ENCODE data around the gene XAGE5. TPM values are rescaled to one million over a fixed set of nuclear protein-coding genes. Genes with fewer than 3 reads are reported as not detected.
"Not testable (repeated sequence)": the region's sequence is repeated elsewhere in the genome, so short reads cannot be mapped to it uniquely, and the experiment has no call there.

The XAGE5 gene
- total RNA-seq, 6 experiments from 2014 or later: not detected

DNA sequence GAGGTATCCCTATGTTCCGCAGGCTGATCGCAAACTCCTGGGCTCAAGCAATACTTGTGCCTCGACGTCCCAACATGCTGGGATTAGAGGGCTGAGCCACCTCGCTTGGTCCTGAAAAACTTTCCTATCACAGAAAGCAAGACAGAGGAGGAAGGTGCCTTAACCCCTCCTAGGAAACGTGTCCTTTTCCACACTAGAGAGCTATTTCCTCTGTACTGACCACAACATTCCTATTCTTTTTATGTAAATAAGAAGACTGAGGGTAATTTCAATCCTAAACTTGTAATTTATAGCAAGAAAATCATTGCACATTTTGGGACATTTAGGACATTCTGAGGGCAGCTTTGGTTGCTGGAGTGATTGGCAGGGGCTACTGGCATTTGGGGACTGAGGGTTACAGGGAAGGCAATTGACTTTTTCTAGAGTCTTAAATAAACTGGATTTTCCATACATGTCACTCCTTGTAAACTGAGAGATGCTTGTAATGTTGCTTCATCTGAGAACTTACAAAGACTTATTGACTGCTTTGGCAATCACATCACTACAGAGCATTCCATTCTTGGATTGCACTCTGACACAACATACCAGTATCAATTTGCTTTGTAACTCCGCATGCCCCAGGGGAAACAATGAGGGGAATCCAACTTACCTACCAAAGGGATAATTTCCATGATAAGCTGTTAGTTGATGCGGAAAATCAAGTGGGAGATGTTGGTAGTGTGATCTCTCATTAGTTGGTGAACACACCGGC lies 41.2 kb downstream of the XAGE5 start:
- no peaks in the 10 kb centered on the region for H3K4me1 ChIP-seq
- H3K36me3 ChIP-seq: no peaks in the 10 kb centered on the region
- H3K9me3 ChIP-seq: no peaks in the 10 kb centered on the region
- TF ChIP-seq, protein P1, sequence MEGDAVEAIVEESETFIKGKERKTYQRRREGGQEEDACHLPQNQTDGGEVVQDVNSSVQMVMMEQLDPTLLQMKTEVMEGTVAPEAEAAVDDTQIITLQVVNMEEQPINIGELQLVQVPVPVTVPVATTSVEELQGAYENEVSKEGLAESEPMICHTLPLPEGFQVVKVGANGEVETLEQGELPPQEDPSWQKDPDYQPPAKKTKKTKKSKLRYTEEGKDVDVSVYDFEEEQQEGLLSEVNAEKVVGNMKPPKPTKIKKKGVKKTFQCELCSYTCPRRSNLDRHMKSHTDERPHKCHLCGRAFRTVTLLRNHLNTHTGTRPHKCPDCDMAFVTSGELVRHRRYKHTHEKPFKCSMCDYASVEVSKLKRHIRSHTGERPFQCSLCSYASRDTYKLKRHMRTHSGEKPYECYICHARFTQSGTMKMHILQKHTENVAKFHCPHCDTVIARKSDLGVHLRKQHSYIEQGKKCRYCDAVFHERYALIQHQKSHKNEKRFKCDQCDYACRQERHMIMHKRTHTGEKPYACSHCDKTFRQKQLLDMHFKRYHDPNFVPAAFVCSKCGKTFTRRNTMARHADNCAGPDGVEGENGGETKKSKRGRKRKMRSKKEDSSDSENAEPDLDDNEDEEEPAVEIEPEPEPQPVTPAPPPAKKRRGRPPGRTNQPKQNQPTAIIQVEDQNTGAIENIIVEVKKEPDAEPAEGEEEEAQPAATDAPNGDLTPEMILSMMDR (IDR thresholded peaks at IDR 0.05): no peak
- no peak for TF ChIP-seq POLR2A (IDR thresholded peaks at IDR 0.05)
- 69% methylated on average over 7 of the region's 9 CpGs for WGBS (ENCODE audit: insufficient coverage, low coverage, low lambda C conversion rate, missing lambda C conversion rate)
- no peaks in the 10 kb centered on the region for H3K27me3 ChIP-seq
- H3K4me3 ChIP-seq: no peak overlapping the region
- H3K27ac ChIP-seq: no peak overlapping the region
- DNase-seq (no peak), ATAC-seq (no peak)
- intact Hi-C loops (cut with DNase I): no loop called here

DNA sequence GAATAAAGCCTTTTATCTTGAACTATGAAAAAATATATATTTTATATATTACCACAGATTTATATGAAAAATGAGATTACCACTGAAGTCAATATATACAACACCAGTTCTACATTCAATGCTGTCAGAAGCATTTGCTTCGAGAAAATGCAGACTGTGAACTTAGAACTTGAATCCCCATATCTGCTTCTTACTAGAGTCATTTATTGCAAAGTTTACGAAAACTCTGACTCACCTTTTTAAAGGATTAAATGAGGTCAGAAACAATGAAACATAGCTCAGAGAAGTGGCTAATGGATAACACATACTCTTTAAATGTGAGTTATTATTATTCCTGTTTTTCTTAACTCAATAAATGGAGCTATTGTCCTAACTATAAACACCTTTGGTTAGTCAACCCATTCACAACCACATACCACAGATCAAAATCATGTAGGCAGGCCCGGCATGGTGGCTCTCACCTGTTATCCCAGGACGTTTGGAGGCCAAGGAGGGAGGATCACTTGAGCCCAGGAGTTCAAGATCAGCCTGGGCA lies 46.0 kb downstream of the XAGE5 start:
- ATAC-seq; DNase-seq; H3K4me1 ChIP-seq; H3K27me3 ChIP-seq; H3K36me3 ChIP-seq; H3K9me3 ChIP-seq; intact Hi-C loops (cut with DNase I); H3K27ac ChIP-seq; H3K4me3 ChIP-seq: not testable (repeated sequence)
- WGBS (ENCODE audit: insufficient coverage, low coverage, low lambda C conversion rate, missing lambda C conversion rate): 40% methylated on average over 4 of the region's 4 CpGs

DNA sequence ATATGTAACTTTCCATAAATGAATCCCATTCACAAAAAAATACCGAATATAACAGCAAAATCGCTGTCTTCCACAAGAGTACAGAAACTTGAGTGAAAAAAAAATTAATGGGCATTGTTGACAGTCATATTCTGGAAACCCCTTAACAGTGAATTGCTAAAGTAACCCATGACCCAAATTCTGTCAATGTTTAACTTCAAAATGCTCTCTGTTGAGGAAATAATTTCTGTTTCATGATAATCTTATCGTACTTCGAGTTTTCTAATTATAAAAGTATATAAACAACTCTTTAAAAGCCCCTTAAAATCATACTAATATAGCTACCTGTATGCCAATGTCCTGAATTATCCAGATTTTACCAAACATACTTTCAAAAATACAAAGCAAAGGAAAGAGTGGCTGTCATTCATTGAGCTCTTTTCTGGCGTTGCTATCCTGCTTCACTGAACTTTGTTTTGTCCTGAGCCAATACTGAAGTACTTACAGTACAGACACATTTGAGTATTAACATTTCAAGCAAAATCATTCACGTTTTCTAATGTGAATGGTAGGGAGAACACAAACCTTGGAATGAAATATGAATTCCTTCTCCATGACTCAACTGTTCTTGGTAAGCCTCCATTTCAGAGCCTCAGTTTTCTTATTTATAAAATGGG lies 54.4 kb downstream of the XAGE5 start:
- Histone ChIP-seq H3K4me1 (peaks cover 0 to 5% (median 0%) of the 10 kb centered on the region in 4 donors), H3K36me3 (no peaks in the 10 kb centered on the region), H3K27ac (peak overlapping the region; percentile 35 to 53 (median 51)), H3K9me3 (no peaks in the 10 kb centered on the region), H3K27me3 (peaks cover 0 to 2% of the 10 kb centered on the region in 2 donors), H3K4me3 (no peak overlapping the region)
- TF ChIP-seq, protein P1 (IDR thresholded peaks at IDR 0.05): no peak
- no peak for TF ChIP-seq POLR2A (IDR thresholded peaks at IDR 0.05)
- intact Hi-C loops (cut with DNase I): no loop called here
- 16% methylated on average over 6 of the region's 6 CpGs for WGBS (ENCODE audit: insufficient coverage, low coverage, low lambda C conversion rate, missing lambda C conversion rate)
- DNase-seq: no peak
- peak; percentile 60 to 75 (median 68) for ATAC-seq

Small RNA genes within 50 kb of the gene (small RNA-seq; reads per million reads assigned to genes)
- gene AC244505.6: 0 reads per million in 2 experiments
- gene AC244505.7: 0 reads per million in 2 experiments

Other genes with a start within 250 kb of the XAGE5 start
- gene SSX7, start 156.4 kb upstream of the XAGE5 start, total RNA-seq: not detected
- not detected for gene SSX2, start 104.1 kb upstream of the XAGE5 start, total RNA-seq
- gene SSX2B, start 60.0 kb upstream of the XAGE5 start, total RNA-seq: not detected
- not detected for gene SPANXN5, start 13.9 kb upstream of the XAGE5 start, total RNA-seq
- gene XAGE3, start 56.8 kb downstream of the XAGE5 start, total RNA-seq: not detected
- 10 to 100 TPM in 1 of 6 experiments, 1 to 10 TPM in 5; 2.6 to 12.4 (median 4.0) TPM for gene FAM156B, start 86.0 kb downstream of the XAGE5 start, total RNA-seq
- gene FAM156A, start 147.2 kb downstream of the XAGE5 start, total RNA-seq: 1 to 10 TPM; 4.5 to 9.7 (median 6.7) TPM
- under 1 TPM in 3 of 6 experiments, not detected in 3; 0.13 to 0.51 (median 0.23) TPM for gene GPR173, start 237.5 kb downstream of the XAGE5 start, total RNA-seq